GM21786 (cell line): ENCODE measurements around the gene MAPK6.
"Not testable (repeated sequence)": the region's sequence is repeated elsewhere in the genome, so short reads cannot be mapped to it uniquely, and the experiment has no call there.

ENCODE experiments used
- ATAC-seq: cut with Tn5 transposase; IDR thresholded peaks from one replicate; pipeline ENCODE4 v1.9.1; 2021; ENCODE audit not compliant: unreplicated experiment

The MAPK6 gene

DNA sequence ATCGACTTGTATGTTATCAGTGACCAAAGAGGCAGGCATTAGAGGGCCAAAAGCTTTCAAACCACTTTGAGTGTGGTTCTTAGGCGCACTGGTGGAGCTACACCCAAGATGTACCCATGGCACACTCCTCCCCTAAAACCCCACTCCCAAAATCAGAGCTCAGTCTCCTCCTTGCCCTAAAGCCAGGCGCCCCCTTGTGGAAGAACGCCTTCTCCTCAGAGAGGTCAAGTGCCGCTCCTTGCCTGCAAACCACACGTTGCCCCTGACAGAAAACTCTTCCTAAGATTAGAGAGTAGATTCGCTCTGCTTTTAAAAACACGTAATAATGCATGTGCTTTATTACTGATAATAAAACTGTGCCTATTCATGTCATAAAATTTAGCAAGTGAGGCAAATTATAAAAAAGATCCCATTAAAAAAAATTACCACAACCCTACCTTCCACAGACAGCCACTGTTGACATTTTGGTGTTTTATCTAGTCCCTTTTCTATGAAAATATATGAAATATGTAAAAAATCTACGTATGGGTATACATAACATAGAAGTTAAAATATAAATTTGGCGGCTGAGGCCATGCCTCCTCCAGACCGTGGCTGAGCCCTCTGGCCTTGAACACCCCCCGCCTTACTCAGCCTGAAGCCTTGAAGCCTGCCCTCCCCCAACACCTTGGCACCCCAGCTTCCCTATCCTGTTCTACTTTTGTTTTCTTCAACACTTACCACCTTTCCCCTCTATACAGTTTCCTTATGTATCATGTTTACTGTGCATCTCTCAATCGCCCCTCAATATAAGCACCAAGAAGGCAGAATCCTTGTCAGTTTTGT, 60.1 kb downstream of the MAPK6 start:
- no peak for ATAC-seq

DNA sequence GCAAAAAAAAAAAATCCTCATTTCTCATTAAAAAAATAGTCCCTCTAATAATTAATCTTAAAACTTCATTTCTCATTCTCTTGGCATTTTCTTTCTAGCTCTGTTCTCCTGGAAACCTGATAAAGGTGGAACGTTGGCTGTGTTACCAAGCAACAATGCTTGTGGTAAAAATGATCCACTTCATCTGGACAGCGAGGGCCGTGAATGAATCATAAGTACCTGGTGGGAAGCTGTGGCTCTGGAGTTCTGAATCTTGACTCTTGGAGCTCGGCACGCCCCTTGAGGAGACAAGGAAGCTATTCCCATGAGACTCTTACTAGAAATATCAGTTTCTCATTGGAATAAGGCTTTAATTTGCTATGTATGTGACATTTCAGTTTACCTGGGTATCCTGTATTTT, 61.0 kb downstream of the MAPK6 start:
- ATAC-seq: no peak

DNA sequence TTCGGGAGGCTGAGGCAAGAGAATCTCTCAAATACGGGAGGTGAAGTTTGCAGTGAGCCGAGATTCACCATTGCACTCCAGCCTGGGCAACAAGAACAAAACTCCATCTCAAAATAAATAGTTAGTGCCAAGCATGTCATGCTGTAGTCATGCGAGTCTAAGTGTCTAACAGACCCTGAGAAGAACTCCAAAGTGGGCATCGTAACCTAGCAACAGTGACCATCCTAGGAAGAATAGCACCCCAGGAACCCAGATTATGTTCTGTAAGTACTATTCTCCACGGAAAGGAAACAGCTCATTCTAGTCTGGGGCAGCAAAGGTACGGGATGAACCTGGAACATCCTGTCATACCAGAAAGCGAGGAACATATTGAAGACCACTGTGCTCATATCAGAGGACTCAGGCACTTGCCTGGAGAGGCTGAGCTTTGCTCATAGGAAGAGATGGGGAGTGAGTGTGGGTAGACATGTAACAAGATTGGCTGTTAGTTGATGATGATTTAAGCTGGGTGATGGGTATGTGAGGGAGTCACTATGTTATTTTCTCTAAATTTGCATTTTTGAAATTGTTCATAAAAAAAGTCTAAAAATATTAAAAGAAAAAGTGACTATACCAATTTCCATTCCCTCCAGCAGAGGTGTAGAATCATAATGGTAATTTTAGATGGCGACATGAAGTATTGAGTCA, 61.8 kb downstream of the MAPK6 start:
- no peak for ATAC-seq

DNA sequence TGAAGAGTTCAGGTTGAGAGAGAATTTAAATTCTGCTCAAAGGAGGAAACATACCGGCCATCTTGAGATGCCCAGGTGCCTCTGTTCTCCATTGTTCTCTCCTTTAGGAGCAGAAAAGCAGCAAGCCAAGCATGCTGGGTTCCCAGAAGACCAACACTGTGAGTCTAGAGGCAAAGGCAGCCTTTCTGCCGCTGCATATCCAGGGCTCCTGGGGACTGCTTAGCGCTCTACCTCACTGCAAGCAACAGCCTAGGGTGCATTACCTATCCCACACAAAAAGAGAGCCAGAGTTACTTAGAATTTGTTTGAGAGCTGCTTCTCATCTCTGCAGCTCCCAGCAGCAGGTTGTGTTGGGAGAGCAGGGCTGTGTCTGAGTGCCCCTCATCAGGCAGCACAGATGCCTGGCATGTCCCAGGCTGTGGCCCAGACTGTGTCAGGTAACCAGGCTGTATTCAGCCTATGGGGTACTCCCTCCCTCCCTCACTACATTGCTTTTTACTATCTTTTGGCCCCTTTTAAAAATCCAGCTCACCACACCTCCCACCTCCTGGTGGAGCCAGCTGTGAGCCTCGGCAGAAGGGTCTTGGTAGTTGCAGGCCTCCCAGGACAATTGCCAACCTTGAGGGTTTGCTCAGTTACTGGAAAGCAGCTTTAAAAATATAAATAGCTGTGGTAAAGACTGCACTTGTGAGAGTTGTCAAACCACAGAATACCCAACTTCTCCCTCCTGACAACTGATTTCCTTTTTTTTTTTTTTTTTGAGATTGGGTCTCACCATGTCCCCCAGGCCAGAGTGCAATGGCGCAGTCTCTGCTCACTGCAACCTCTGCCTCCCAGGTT, 63.4 kb downstream of the MAPK6 start:
- peak; percentile 80 for ATAC-seq

DNA sequence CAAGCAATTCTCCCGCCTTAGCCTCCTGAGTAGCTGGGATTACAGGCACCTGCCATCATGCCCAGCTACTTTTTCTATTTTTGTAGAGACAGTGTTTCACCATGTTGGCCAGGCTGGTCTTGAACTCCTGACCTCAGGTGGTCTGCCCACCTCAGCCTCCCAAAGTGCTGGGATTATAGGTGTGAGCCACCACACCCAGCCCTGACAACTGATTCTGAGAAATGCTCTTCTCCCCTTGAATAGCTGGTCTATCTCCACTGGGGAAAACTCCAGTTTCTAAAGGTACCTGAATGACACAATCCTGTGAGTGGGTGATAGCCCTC, 64.0 kb downstream of the MAPK6 start:
- not testable (repeated sequence) for ATAC-seq

DNA sequence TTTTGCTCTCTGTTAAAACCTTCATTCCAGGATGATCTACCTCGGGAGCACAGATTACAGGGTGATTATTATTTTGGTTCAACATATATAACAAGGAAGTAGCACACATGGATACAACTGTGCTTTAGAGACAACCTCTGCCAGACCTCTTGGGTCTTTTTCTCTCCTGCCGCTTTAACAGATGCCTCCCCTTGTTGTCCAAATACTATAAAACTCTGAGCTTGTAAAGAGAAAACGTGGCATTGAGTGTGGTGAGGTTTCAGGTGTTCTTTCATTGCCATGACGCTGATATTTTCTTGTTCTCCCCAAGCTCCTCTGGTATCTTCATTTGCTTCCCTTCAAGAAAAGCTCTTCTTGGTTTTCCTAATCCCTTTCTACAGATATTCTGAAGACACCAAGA, 64.6 kb downstream of the MAPK6 start:
- ATAC-seq: no peak

DNA sequence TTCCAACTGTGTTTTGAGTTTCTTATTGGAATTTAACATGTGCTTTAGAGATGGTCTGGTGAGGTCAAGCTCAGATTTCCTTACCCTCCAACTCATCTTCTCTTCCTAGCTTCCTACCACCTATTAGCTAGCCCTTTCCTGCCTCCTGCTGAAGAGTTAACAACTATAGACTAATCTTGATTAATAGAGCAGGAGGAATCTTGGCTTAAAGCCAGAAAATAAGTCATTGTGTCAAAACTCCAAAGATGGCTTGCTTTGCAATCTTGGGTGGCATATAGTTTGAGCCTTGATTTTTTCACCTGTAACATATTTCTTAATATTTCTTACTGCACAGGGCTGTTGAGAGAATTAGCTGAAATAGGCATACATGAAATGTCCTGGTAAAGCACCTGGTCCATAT, 66.3 kb downstream of the MAPK6 start:
- ATAC-seq: no peak

DNA sequence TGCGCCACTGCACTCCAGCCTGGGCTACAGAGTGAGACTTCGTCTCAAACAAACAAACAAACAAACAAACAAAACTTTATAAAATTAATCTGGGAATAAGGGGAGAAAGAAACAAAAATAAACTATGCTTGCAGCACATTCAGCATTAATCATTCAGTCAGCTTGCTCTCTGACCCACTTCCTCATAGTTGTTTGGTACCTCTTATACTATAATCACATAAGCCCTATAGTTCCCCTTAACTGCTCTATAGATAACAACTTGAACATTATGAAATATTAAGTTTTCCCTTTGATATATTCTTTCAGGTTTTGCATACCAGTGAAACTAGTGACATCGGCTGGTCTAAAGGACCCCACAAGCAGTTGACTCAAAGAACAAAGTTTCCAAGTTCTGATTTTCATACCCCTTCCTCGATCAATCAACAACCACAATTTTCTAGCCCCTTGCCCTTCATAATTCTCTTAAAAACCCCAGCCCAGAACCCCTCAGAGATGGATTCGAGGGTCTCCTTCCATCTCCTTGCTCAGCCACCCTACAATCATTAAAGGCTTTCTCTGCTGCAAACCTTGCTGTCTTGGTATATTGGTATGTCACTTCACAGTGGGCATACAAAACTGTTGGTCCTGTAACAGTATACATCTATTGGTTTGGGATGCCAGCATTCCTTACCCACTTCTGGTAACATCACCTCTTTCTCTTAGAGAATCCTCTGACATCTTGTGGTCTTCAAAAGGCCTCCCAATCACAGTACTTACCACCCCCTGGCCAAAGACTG, 67.2 kb downstream of the MAPK6 start:
- no peak for ATAC-seq

DNA sequence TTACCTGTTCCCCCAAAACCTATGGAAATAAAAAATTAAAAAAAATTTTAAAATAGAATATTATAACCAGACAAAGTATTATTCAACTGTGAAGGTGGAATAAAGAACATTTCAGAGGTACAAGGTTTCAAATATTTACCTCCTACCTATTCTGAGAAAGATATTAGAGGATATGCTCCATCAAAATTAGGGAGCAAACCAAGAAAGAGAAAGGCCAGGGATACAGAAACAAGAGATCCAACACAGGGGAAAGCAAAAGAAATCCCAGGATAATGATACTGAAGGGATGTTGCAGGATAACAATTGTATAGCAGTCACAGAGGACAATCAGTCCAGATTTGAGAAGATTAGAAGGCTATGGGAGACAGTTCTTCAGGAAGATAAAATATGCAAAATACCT, 71.2 kb downstream of the MAPK6 start:
- ATAC-seq: no peak

DNA sequence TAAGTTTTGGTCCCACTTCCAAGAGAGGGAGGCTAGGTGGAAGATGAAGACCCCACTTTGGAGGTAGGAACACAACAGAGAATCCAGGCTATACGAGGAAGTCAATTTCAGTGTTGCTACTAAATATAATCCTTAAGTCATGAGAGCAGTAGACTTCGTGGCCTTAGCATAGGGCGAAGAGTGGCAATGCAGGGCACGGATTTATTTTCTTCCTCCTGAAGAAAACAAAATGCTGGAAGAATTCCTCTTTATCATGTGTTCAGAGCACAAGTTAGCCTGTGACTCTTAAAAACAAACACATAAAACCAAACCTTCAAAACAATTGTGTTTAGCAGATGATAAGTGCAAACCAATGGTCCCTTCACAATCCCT, 74.1 kb downstream of the MAPK6 start:
- no peak for ATAC-seq

DNA sequence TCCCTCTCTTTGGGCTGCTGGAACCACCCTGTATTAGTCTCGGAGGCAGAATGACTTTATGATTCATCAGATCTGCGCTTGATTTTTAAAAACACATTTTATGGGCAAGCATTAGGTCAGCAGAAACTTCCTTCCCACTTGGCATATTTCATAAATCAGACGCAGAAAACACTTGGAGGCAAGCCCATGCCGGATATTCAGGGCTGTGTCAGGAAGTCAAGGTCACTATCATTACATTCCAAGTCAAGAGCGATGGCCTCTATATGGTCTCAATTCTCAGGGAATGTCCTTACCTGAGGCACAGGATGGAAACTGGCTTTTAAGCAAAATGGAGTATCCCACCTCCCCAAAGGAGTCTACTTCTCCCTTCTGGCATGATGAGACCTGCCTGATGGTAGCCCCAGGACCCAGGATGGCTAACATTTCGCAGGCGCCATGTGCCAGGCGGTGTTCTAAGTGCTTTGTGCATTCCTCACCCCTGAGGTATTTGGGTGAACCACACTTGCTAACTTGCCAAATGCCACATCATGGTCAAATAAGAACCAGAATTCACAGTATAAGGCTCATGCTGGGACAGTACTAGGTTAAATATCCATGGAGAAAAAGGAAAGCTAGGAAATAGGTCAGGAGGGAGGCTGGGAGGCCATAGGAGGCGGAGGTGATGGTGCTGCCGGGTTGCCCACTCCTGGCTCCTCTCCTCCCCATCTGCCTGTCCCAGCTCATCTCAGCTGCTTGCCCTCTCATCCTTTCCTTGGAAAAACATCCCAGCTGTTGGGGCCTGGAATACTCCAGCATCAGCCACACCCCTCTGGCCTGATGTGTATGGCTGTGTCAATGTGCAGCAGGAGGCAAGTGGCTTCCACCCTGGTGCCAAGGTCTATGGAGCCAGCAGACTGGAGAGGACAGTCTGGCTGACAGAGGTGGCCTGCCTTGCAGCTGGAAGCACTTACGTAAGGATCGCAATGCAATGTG, 74.8 kb downstream of the MAPK6 start:
- ATAC-seq: no peak

DNA sequence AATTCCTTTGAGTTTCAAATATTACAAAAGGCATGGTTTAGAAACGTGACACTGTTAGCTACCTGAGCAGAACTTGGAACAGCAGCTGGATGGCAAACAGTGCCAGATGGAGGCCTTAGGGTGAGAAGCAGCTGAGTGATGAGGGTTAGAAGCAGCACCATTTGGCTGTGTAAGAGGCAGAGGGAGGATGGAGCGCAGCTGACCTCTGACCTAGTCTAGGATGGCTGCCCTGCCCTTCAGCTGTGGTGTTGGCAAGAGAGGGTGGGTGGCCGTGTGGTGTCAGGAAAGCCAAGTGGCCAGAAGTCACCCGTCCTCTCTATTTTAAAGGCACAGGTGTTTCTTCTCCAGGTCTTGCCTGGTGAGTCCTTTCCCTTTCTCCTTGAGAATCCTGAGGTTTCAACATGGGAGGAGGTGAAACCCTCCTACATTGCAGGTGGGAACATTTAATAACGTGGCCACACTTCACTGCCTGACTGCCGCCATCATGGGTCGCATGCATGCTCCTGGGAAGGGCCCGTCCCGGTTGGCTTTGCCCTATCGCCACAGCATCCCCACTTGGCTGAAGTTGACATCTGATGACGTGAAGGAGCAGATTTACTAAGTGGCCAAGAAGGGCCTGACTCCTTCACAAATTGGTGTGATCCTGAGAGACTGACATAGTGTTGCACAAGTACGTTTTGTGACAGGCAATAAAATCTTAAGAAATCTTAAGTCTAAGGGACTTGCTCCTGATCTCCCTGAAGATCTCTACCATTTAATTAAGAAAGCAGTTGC, 76.0 kb downstream of the MAPK6 start:
- ATAC-seq: no peak

DNA sequence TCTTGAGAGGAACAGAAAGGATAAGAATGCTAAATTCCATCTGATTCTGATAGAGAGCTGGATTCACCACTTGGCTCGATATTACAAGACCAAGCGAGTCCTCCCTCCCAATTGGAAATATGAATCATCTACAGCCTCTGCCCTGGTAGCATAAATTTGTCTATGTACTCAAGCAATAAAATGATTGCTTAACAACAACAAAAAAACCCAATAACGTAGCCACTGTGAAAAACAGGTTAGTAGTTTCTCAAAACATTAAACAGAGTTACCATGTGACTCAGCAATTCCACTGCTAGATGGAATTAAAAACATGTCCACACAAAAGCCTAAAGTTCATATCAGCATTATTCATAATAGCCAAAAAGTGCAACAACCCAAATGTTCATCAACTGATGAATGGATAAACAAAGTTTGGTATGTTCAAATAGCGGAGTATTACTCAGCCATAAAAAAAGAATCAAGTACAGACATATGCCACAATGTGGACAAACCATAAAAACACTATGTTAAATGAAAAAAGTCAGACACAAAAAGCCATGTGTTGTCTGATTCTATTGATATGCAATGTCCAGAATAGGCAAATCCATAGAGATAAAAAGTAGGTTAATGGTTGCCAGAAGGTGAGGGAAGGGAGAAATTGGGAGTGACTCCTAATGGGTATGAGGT, 76.7 kb downstream of the MAPK6 start:
- ATAC-seq: no peak

DNA sequence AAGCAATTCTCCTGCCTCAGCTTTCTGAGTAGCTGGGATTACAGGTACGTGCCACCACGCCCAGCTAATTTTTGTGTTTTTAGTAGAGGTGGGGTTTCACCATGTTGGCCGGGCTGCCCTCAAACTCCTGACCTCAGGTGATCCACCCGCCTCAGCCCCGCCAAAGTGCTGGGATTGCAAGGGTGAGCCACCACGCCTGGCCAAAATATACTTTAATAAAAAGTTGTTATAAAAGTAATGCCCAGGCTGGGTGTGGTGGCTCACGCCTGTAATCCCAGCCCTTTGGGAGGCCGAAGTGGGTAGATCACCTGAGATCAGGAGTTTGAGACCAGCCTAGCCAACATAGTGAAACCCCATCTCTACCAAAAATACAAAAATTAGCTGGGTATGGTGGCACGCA, 77.5 kb downstream of the MAPK6 start:
- ATAC-seq: not testable (repeated sequence)

DNA sequence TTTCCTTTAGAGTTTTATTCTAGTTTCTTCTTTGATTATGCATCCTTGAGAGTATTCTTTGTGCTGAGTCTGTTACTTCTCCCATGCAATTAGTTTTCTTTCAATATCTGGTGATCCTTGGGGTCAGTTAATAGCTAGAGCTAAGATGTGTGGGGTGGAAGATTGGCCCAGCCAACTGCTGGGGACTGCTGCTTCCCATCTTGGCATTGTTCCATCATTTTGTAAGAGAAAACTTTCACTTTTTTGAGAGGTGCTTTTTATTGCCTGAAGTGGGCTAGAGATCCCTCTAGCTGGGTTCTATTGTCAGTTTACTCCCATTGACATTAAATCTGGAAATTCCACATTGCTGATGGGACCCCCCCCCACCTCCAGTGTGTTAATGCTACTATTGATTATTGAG, 78.2 kb downstream of the MAPK6 start:
- no peak for ATAC-seq

DNA sequence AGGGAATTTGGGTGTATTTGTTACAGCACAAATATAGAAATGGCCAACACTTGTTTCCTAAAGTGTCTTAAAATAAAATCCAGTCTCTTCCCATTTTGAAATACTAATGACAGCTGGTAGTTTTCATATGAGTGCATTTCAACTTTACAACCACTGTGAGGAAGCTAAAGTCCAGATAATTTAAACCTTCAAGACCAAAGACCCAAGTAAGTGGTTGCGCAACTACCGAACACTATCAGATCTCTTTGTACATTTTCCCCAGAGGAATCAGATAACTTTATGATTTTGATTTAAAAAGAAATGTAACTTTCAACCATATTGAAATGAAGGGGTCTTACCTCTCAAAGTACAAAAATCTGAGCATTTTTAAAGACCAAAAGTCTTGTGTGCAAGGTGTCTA, 79.3 kb downstream of the MAPK6 start:
- ATAC-seq: no peak

DNA sequence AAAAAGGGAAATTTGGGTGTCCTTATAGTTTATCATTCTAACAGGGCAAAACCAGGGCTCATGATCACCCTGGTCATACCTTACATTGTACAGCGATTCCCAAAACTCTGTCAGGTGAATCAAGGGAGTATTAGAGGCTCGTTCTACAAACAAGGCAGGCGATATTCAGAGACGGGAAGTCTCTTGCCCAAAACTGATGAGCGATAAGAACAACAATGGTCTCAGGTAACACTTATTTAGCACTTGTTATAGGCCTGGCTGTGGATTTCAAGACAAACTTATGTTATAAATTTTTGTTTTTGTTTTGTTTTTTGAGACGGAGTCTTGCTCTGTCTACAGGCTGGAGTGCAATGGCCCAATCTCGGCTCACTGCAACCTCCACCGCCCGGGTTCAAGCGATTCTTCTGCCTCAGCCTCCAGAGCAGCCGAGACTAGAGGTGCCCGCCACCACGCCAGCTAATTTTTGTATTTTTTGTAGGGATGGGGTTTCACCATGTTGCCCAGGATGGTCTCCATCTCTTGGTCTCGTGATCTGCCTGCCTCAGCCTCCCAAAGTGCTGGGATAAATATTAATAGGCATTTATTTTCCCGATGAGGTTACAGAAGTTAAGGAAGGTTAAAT, 80.7 kb downstream of the MAPK6 start:
- ATAC-seq: no peak

DNA sequence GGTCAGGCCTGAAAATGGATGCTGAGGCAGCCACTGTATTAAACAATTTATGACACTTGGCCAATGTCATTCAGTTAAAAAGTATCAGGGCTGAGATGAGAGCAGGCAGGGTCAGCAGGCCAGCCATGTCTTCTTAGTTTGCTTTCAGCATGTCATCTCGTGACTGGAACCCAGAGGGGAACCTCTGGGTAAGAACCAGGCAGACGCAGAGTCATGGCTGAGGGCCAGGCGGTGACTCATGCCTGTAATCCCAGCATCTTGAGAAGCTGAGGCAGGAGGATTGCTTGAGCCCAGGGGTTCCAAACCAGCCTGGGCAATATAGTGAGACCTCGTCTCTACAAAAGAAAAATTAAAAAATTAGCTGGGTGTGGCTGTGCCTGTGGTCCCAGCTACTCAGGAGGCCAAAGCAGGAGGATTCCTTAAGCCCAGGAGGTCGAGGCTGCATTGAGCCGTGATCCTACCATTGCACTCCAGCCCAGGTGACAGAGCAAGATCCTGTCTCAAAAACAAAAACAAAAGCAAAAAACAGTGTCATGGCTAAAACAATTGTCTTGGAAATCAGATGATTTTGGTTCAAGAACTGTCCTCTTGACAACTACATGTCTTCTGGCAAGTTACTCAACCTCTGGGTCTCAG, 81.9 kb downstream of the MAPK6 start:
- no peak for ATAC-seq
